HepG2 (cell line): ENCODE data around the gene KLRC4. TPM values are rescaled to one million over a fixed set of nuclear protein-coding genes. Genes with fewer than 3 reads are reported as not detected.
"Not testable (repeated sequence)": the region's sequence is repeated elsewhere in the genome, so short reads cannot be mapped to it uniquely, and the experiment has no call there.

ENCODE experiments used
- ATAC-seq: fragments of 200-7000 bp; cut with Tn5 transposase; 3 replicates; pipeline ENCODE4 v1.9.1; 2020; ENCODE audit warnings: mild to moderate bottlenecking, moderate library complexity
- BruUV-seq: library from RNA; stranded (reverse); fragments of 400-500 nt; replicated peaks from 2 replicates; lab custom pipeline; 2021; lab: Mats Ljungman, UMichigan
- CTCF ChIA-PET: fragments of 300-600 bp; formaldehyde crosslinking; extraction: SDS; loops from one replicate; lab custom pipeline; 2021; ENCODE audit warnings: low total read pairs, inconsistent platforms, low intra/inter-chr PET ratio; lab: Yijun Ruan, JAX
- POLR2A ChIA-PET: fragments of 350-600 bp; sonication (Branson Sonifier 250); formaldehyde crosslinking; loops from one replicate; lab custom pipeline; 2020; ENCODE audit warnings: antibody characterized with exemption, inconsistent platforms; lab: Yijun Ruan, JAX
- DNase-seq: peaks from one replicate; pipeline ENCODE4 v3.0.0-alpha.2; 2015; ENCODE audit warnings: low spot score
- FAIRE-seq: peaks from 3 replicates; lab custom pipeline; 2011; peaks lifted over from hg19 to GRCh38; lab: Jason Lieb, UNC
- H2AFZ ChIP-seq: one replicate; pipeline ENCODE4 v1.6.1; 2011; ENCODE audit warnings: low read length, inconsistent platforms
- H3K27ac ChIP-seq: fragments of 300-600 bp; 3 replicates; pipeline ENCODE4 v1.8.0; 2011; ENCODE audit warnings: mixed run types, mild to moderate bottlenecking, mixed read lengths, low read length, inconsistent platforms; ENCODE audit not compliant: insufficient read depth; ENCODE audit errors: extremely low read length
- H3K27me3 ChIP-seq, 2 experiments: fragments of 200-600 bp in 1 of 2; 2 replicates in 1 of 2; 3 replicates in 1 of 2; pipeline versions ENCODE4 v1.6.0 to v1.8.0; 2011; ENCODE audit warnings: low read length in 2 of 2, mild to moderate bottlenecking in 2 of 2, moderate library complexity in 2 of 2, inconsistent platforms in 1 of 2; ENCODE audit not compliant: insufficient read depth in 2 of 2, control insufficient read depth in 1 of 2
- H3K36me3 ChIP-seq, 2 experiments: fragments of 200-600 bp in 1 of 2; replicated peaks in 1 of 2; 2 replicates in 1 of 2; 3 replicates in 1 of 2; pipeline versions ENCODE4 v1.5.1 to v1.8.0; 2011; ENCODE audit warnings: low read length in 2 of 2, inconsistent platforms in 1 of 2; ENCODE audit not compliant: insufficient read depth in 2 of 2, control insufficient read depth in 1 of 2
- H3K4me1 ChIP-seq: 2 replicates; pipeline ENCODE4 v1.5.1; 2012; ENCODE audit warnings: low read length, inconsistent platforms; ENCODE audit not compliant: insufficient read depth
- H3K4me2 ChIP-seq: 2 replicates; pipeline ENCODE4 v1.6.0; 2011; ENCODE audit warnings: low read depth, low read length, inconsistent platforms
- H3K4me3 ChIP-seq, 3 experiments: fragments of 200-600 bp in 1 of 3; sonication (generic), shearing (Covaris generic) in 1 of 3; replicated peaks in 1 of 3; 2 replicates each; pipeline ENCODE4 v1.5.1; 2011 to 2016; ENCODE audit warnings: low read length in 3 of 3, inconsistent platforms in 2 of 3, low read depth in 2 of 3, mild to moderate bottlenecking in 2 of 3, control low read depth in 1 of 3, mixed read lengths in 1 of 3; ENCODE audit not compliant: insufficient read depth in 1 of 3
- H3K79me2 ChIP-seq: one replicate; pipeline ENCODE4 v1.6.1; 2011; ENCODE audit warnings: low read length, inconsistent platforms; ENCODE audit not compliant: insufficient read depth
- H3K9ac ChIP-seq: 2 replicates; pipeline ENCODE4 v1.6.0; 2011; ENCODE audit warnings: mild to moderate bottlenecking, low read depth, low read length, inconsistent platforms; ENCODE audit not compliant: insufficient read depth
- H3K9me3 ChIP-seq: 2 replicates; pipeline ENCODE4 v1.5.1; 2012; ENCODE audit warnings: mild to moderate bottlenecking, low read length
- H4K20me1 ChIP-seq: 2 replicates; pipeline ENCODE4 v1.6.0; 2011; ENCODE audit warnings: inconsistent platforms, mild to moderate bottlenecking, low read length, moderate library complexity; ENCODE audit not compliant: insufficient read depth
- ARID5B ChIP-seq: IDR thresholded peaks from 2 replicates; pipeline ENCODE4 v1.4.0; 2020; ENCODE audit warnings: mild to moderate bottlenecking, missing genetic modification reagents
- CEBPG ChIP-seq: IDR thresholded peaks from 2 replicates; pipeline ENCODE4 v1.6.1; 2016
- FOXA3 ChIP-seq: IDR thresholded peaks from 2 replicates; pipeline ENCODE4 v1.6.1; 2016; ENCODE audit warnings: missing genetic modification reagents, missing compliant biosample characterization
- FOXP1 ChIP-seq, 2 experiments: fragments of 450-650 bp in 1 of 2; IDR thresholded peaks; 2 replicates each; pipeline ENCODE4 v1.6.1; 2017 to 2018; ENCODE audit warnings: antibody characterized with exemption in 1 of 2
- GATAD2A ChIP-seq: IDR thresholded peaks from 2 replicates; pipeline ENCODE4 v1.6.1; 2016
- HMG20A ChIP-seq: IDR thresholded peaks from 2 replicates; pipeline ENCODE4 v1.6.1; 2016; ENCODE audit warnings: borderline replicate concordance
- RARA ChIP-seq: IDR thresholded peaks from 2 replicates; pipeline ENCODE4 v1.6.1; 2016; ENCODE audit warnings: missing genetic modification reagents, missing compliant biosample characterization
- SAP130 ChIP-seq: IDR thresholded peaks from 2 replicates; pipeline ENCODE4 v1.6.1; 2016; ENCODE audit warnings: low read depth
- WGBS: methylation state at CpG from one replicate; pipeline ENCODE4 v1.1.6; 2017; ENCODE audit warnings: low lambda C conversion rate; 5-methylcytosine and 5-hydroxymethylcytosine counted together
- in situ Hi-C: cut with HindIII; loops from 2 replicates; pipeline ENCODE4 v1.10.0; 2017; ENCODE audit warnings: low pct_unique_long_range_greater_than_20kb; ENCODE audit not compliant: extremely low pct_ligation_motif_present
- intact Hi-C: fragments of 100-400 bp; cut with micrococcal nuclease; formaldehyde crosslinking; loops from one replicate; pipeline ENCODE4 v1.10.0; 2022; ENCODE audit not compliant: unreplicated experiment
- polyA plus RNA-seq, 8 experiments: library from polyadenylated mRNA; depleted of rRNA in 3 of 8; stranded (reverse) in 7 of 8; unstranded in 1 of 8; fragments of >200 nt; fragmentation: Illumina TruSeq in 4 of 8; extraction: Trizol in 4 of 8; gene quantifications; 2 replicates each; pipeline versions ENCODE4 v1.2.1 to v1.2.3, GENCODE V29; 2011 to 2016; ENCODE audit warnings: low read depth in 4 of 8, missing spikeins in 1 of 8, mixed read lengths in 1 of 8; ENCODE audit not compliant: insufficient read depth in 1 of 8
- total RNA-seq, 5 experiments: library from RNA; depleted of rRNA; stranded (reverse); fragments of >200 nt; fragmentation: Illumina TruSeq; extraction: Trizol; gene quantifications; 2 replicates each; pipeline ENCODE4 v1.2.3, GENCODE V29; 2016; ENCODE audit warnings: low read depth in 1 of 5

The KLRC4 gene
- total and polyA plus RNA-seq, 2 of the 13 experiments (the other 11 are each of a cell fraction or from before 2014, with no cell fraction given): 0.09 TPM; not detected in 1

DNA sequence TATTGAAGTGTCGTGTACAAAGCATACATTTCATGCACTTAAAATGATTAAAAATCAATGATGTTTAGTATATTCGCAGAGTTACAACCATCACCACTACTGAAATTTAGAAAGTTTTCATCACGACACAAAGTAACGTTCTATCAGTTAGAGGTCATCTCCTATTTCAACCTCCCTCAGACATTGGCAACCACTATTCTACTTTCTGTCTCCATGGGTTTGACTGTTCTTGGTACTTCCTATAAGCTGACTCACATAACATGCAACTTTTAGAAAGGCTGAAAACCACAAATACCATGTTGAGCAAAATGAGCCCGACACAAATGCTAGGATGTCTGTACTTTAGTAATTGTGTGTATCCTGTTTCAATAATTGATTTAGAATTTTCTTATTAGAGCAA lies 36.5 kb upstream of the KLRC4 start:
- H3K36me3 ChIP-seq, H2AFZ ChIP-seq, H3K9ac ChIP-seq, H3K27ac ChIP-seq, intact Hi-C loops, H4K20me1 ChIP-seq, POLR2A ChIA-PET, H3K4me1 ChIP-seq, ATAC-seq, in situ Hi-C loops, H3K27me3 ChIP-seq, FAIRE-seq, H3K4me3 ChIP-seq, BruUV-seq, DNase-seq, H3K4me2 ChIP-seq, CTCF ChIA-PET, H3K9me3 ChIP-seq, H3K79me2 ChIP-seq: not testable (repeated sequence)
- 0% methylated on average over 5 of the region's 5 CpGs for WGBS

- DNase-seq, intact Hi-C loops, BruUV-seq, H2AFZ ChIP-seq, FAIRE-seq, H3K4me2 ChIP-seq, POLR2A ChIA-PET, H3K9ac ChIP-seq, H4K20me1 ChIP-seq, H3K27ac ChIP-seq, H3K4me1 ChIP-seq, H3K4me3 ChIP-seq, H3K9me3 ChIP-seq, ATAC-seq, H3K79me2 ChIP-seq, H3K36me3 ChIP-seq, CTCF ChIA-PET, in situ Hi-C loops, H3K27me3 ChIP-seq: not testable (repeated sequence)
- WGBS: 72% methylated on average over 8 of the region's 8 CpGs
Measured at GRCh38 chr12:10441144-10441543, 31.6 kb upstream of the KLRC4 start.

GRCh38 chr12:10439608-10440274 lies 30.2 kb upstream of the KLRC4 start:
- DNase-seq (peak; percentile 68), ATAC-seq (peak; percentile 56)
- H4K20me1 ChIP-seq; H3K79me2 ChIP-seq; H3K27ac ChIP-seq; H3K4me1 ChIP-seq; H3K27me3 ChIP-seq; BruUV-seq; H3K4me3 ChIP-seq; CTCF ChIA-PET; H3K36me3 ChIP-seq; H3K9ac ChIP-seq; in situ Hi-C loops; H2AFZ ChIP-seq; H3K4me2 ChIP-seq; H3K9me3 ChIP-seq; FAIRE-seq; POLR2A ChIA-PET; intact Hi-C loops; TF ChIP-seq FOXP1 (IDR thresholded peaks at IDR 0.05): not testable (repeated sequence)
- TF ChIP-seq HMG20A (CRISPR knock-in tag): peak; percentile 73; the same call in 1 of the 2 replicates
- TF ChIP-seq GATAD2A (CRISPR knock-in tag): peak; percentile 57
- TF ChIP-seq CEBPG: peak; percentile 32; the same call in 1 of the 2 replicates
- 0 out of 2 replicates have a peak, but pooled peaks have one; percentile 33 for TF ChIP-seq ARID5B (CRISPR knock-in tag)
- 0 out of 2 replicates have a peak, but pooled peaks have one; percentile 48 for TF ChIP-seq FOXP1 (CRISPR knock-in tag; IDR thresholded peaks at IDR 0.05)
- TF ChIP-seq SAP130 (CRISPR knock-in tag): peak; percentile 29; the same call in 1 of the 2 replicates
- peak; percentile 23; the same call in 1 of the 2 replicates for TF ChIP-seq RARA (CRISPR knock-in tag)
- peak; percentile 62 for TF ChIP-seq FOXA3 (CRISPR knock-in tag)
- 9% methylated on average over 2 of the region's 2 CpGs for WGBS
